Measurements from ENCODE around the gene TBCC. TPM values are rescaled to one million over a fixed set of nuclear protein-coding genes. Genes with fewer than 3 reads are reported as not detected.
"Not testable (repeated sequence)": the region's sequence is repeated elsewhere in the genome, so short reads cannot be mapped to it uniquely, and the experiment has no call there.

Gene TBCC
- total RNA-seq, 1 donor from 2014 or later = 79.1 TPM

GRCh38 chr6:42704251-42704936, 41.5 kb downstream of the TBCC start:
- FAIRE-seq (no peak), DNase-seq (ENCODE audit: low spot score in 2 of 2) (no peak)

DNA sequence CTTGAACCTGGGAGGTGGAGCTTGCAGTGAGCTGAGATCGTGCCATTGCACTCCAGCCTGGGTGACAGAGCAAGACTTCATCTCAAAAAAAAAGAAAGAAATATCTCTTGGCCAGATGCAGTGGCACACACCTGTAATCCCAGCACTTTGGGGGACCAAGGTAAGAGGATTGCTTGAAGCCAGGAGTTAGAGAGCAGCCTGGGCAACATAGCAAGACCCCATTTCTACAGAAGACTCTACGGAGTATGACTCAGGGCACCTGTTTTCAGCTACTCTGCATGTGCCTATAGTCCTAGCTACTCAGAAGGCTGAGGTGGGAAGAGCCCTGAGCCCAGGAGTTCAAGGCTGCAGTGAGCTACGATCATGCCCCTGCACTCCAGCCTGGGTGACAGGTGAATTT, 43.1 kb downstream of the TBCC start:
- DNase-seq (ENCODE audit: low spot score in 2 of 2); FAIRE-seq: not testable (repeated sequence)

- FAIRE-seq (no peak), DNase-seq (ENCODE audit: low spot score in 2 of 2) (no peak)
Observed at GRCh38 chr6:42702200-42702599, 43.7 kb downstream of the TBCC start.

GRCh38 chr6:42698217-42698616, 47.7 kb downstream of the TBCC start:
- DNase-seq (ENCODE audit: low spot score in 2 of 2) = no peak
- no peak for FAIRE-seq

- FAIRE-seq = no peak
- no peak for DNase-seq (ENCODE audit: low spot score in 2 of 2)
Observed at GRCh38 chr6:42697268-42697655, 48.6 kb downstream of the TBCC start.

GRCh38 chr6:42696526-42697267, 49.2 kb downstream of the TBCC start:
- DNase-seq (ENCODE audit: low spot score in 2 of 2) (no peak), FAIRE-seq (no peak)

- DNase-seq (ENCODE audit: low spot score in 2 of 2) (no peak), FAIRE-seq (no peak)
Observed at GRCh38 chr6:42694586-42694985, 51.3 kb downstream of the TBCC start.

Other genes with a start within 250 kb of the TBCC start
- gene UBR2, start 182.1 kb downstream of the TBCC start, total RNA-seq = 37.1 TPM
- gene PRPH2, start 23.5 kb downstream of the TBCC start, total RNA-seq = 6.1 TPM
- 23.2 TPM for gene BICRAL, start 35.9 kb upstream of the TBCC start, total RNA-seq
- 157 TPM for gene RPL7L1, start 133.5 kb upstream of the TBCC start, total RNA-seq
- gene PTCRA, start 169.9 kb upstream of the TBCC start, total RNA-seq = not detected
- gene CNPY3, start 183.4 kb upstream of the TBCC start, total RNA-seq = 14.7 TPM
- gene GNMT, start 214.7 kb upstream of the TBCC start, total RNA-seq = not detected
- gene PEX6, start 233.1 kb upstream of the TBCC start, total RNA-seq = 25.3 TPM
- gene PPP2R5D, start 238.5 kb upstream of the TBCC start, total RNA-seq = 37.5 TPM